SK-N-SH treated with all-trans-retinoic acid at 6 μM for 48 hours (cell line): ENCODE results near the gene HS3ST4.

Source experiments
- ATAC-seq: fragments of 200-7000 bp; cut with Tn5 transposase; 3 replicates; pipeline ENCODE4 v1.9.1; 2020; ENCODE audit warnings: mild to moderate bottlenecking, moderate library complexity
- ARNTL ChIP-seq: fragments of 450-650 bp; formaldehyde crosslinking; IDR thresholded peaks from 2 replicates; pipeline ENCODE4 v1.5.0; 2020; ENCODE audit warnings: low read depth, mild to moderate bottlenecking, moderate library complexity, borderline replicate concordance
- BACH2 ChIP-seq: fragments of 250-450 bp; sonication (Bioruptor Pico); IDR thresholded peaks from 2 replicates; pipeline ENCODE4 v1.9.0; 2021; ENCODE audit warnings: mild to moderate bottlenecking, borderline replicate concordance
- CREB5 ChIP-seq: fragments of 250-450 bp; sonication (Bioruptor Pico); IDR thresholded peaks from 2 replicates; pipeline ENCODE4 v1.5.1; 2020; ENCODE audit warnings: low read depth, mild to moderate bottlenecking, moderate library complexity
- CSRNP3 ChIP-seq: fragments of 250-450 bp; sonication (Bioruptor Pico); IDR thresholded peaks from 2 replicates; pipeline ENCODE4 v1.5.1; 2021; ENCODE audit warnings: mild to moderate bottlenecking, moderate library complexity
- ESRRG ChIP-seq: fragments of 250-450 bp; sonication (Bioruptor Pico); IDR thresholded peaks from 2 replicates; pipeline ENCODE4 v1.6.1; 2021; ENCODE audit warnings: mild to moderate bottlenecking
- GLIS3 ChIP-seq: fragments of 250-450 bp; sonication (Bioruptor Pico); IDR thresholded peaks from 2 replicates; pipeline ENCODE4 v1.5.0; 2020; ENCODE audit warnings: mild to moderate bottlenecking, moderate library complexity
- ISL1 ChIP-seq: fragments of 250-450 bp; sonication (Bioruptor Pico); IDR thresholded peaks from 2 replicates; pipeline ENCODE4 v2.1.2; 2022; ENCODE audit warnings: mild to moderate bottlenecking, moderate library complexity
- OSR1 ChIP-seq: fragments of 250-450 bp; sonication (Bioruptor Pico); IDR thresholded peaks from 2 replicates; pipeline ENCODE4 v1.8.0; 2022; ENCODE audit warnings: moderate library complexity, mild to moderate bottlenecking, inconsistent platforms
- PATZ1 ChIP-seq: fragments of 250-450 bp; sonication (Bioruptor Pico); IDR thresholded peaks from 2 replicates; pipeline ENCODE4 v1.8.0; 2020; ENCODE audit warnings: mild to moderate bottlenecking, moderate library complexity, borderline replicate concordance
- POU6F1 ChIP-seq: fragments of 250-450 bp; sonication (Bioruptor Pico); IDR thresholded peaks from 2 replicates; pipeline ENCODE4 v1.8.0; 2021; ENCODE audit warnings: low read depth, mild to moderate bottlenecking, moderate library complexity, borderline replicate concordance
- PPARA ChIP-seq: fragments of 250-450 bp; sonication (Bioruptor Pico); IDR thresholded peaks from 2 replicates; pipeline ENCODE4 v1.5.0; 2020; ENCODE audit warnings: mild to moderate bottlenecking, borderline replicate concordance
- RARB ChIP-seq: fragments of 250-450 bp; sonication (Bioruptor Pico); IDR thresholded peaks from 2 replicates; pipeline ENCODE4 v1.8.0; 2021; ENCODE audit warnings: mild to moderate bottlenecking, moderate library complexity
- SNAI2 ChIP-seq: fragments of 250-450 bp; sonication (Bioruptor Pico); IDR thresholded peaks from 2 replicates; pipeline ENCODE4 v1.5.0; 2020; ENCODE audit warnings: mild to moderate bottlenecking, moderate library complexity
- TCF4 ChIP-seq: fragments of 250-450 bp; sonication (Bioruptor Pico); IDR thresholded peaks from 2 replicates; pipeline ENCODE4 v1.8.0; 2021; ENCODE audit warnings: mild to moderate bottlenecking, moderate library complexity, borderline replicate concordance
- TSHZ2 ChIP-seq: fragments of 250-450 bp; sonication (Bioruptor Pico); IDR thresholded peaks from 2 replicates; pipeline ENCODE4 v1.5.0; 2020; ENCODE audit warnings: mild to moderate bottlenecking, moderate library complexity
- ZC3H10 ChIP-seq: fragments of 250-450 bp; sonication (Bioruptor Pico); IDR thresholded peaks from 2 replicates; pipeline ENCODE4 v1.5.1; 2021; ENCODE audit warnings: mild to moderate bottlenecking, moderate library complexity
- ZFP30 ChIP-seq: fragments of 450-650 bp; formaldehyde crosslinking; IDR thresholded peaks from 2 replicates; pipeline ENCODE4 v1.5.0; 2022; ENCODE audit warnings: mild to moderate bottlenecking, moderate library complexity
- ZNF565 ChIP-seq: fragments of 450-650 bp; formaldehyde crosslinking; conservative IDR thresholded peaks from 2 replicates; pipeline ENCODE4 v1.5.0; 2020; ENCODE audit warnings: low read depth, mild to moderate bottlenecking, moderate library complexity
- ZNF70 ChIP-seq: fragments of 450-650 bp; formaldehyde crosslinking; IDR thresholded peaks from 2 replicates; pipeline ENCODE4 v1.5.0; 2020; ENCODE audit warnings: mild to moderate bottlenecking, moderate library complexity
- ZNF8 ChIP-seq: fragments of 450-650 bp; formaldehyde crosslinking; IDR thresholded peaks from 2 replicates; pipeline ENCODE4 v1.5.0; 2020; ENCODE audit warnings: mild to moderate bottlenecking, moderate library complexity

Gene HS3ST4

GRCh38 chr16:26149364-26150190 is 457.8 kb downstream of the HS3ST4 start:
- TF ChIP-seq BACH2 (CRISPR knock-in tag), result no peak
- TF ChIP-seq POU6F1 (CRISPR knock-in tag), result no peak
- TF ChIP-seq GLIS3, result no peak
- no peak for TF ChIP-seq ZFP30 (CRISPR knock-in tag)
- ATAC-seq, result no peak

- TF ChIP-seq ZNF70 (CRISPR knock-in tag), result no peak
- no peak for TF ChIP-seq TCF4
- no peak for TF ChIP-seq POU6F1 (CRISPR knock-in tag)
- no peak for TF ChIP-seq TSHZ2 (CRISPR knock-in tag)
- no peak for TF ChIP-seq RARB
- TF ChIP-seq CREB5, result no peak
- TF ChIP-seq BACH2 (CRISPR knock-in tag), result no peak
- TF ChIP-seq SNAI2, result no peak
- no peak for TF ChIP-seq ZNF8
- TF ChIP-seq CSRNP3, result no peak
- TF ChIP-seq PATZ1, result no peak
- TF ChIP-seq ISL1 (CRISPR knock-in tag), result no peak
- no peak for TF ChIP-seq ARNTL
- no peak for TF ChIP-seq ESRRG (CRISPR knock-in tag)
- TF ChIP-seq OSR1 (CRISPR knock-in tag), result no peak
- TF ChIP-seq ZFP30 (CRISPR knock-in tag), result no peak
- TF ChIP-seq ZNF565 (CRISPR knock-in tag), result no peak
- no peak for ATAC-seq
Observed at GRCh38 chr16:26155221-26155620, 463.5 kb downstream of the HS3ST4 start.

- no peak for ATAC-seq
- TF ChIP-seq ZNF70 (CRISPR knock-in tag) (no peak), ZC3H10 (no peak), PATZ1 (no peak), CREB5 (no peak), ISL1 (CRISPR knock-in tag) (no peak), POU6F1 (CRISPR knock-in tag) (no peak), PPARA (CRISPR knock-in tag) (no peak)
Observed at GRCh38 chr16:26157319-26157718, 465.6 kb downstream of the HS3ST4 start.
